Fibroblast of villous mesenchyme (primary cell): Measurements from ENCODE around the gene ZFYVE1. TPM values are rescaled to one million over a fixed set of nuclear protein-coding genes. Genes with fewer than 3 reads are reported as not detected.

Source experiments
- DNase-seq: peaks from one replicate; pipeline ENCODE4 v3.0.0-alpha.2; 2010; ENCODE audit warnings: low read depth
- H3K4me3 ChIP-seq: 2 replicates; pipeline ENCODE4 v1.5.1; 2011; ENCODE audit warnings: low read depth, mild to moderate bottlenecking, low read length
- CTCF ChIP-seq: IDR thresholded peaks from 2 replicates; pipeline ENCODE4 v1.5.1; 2012; ENCODE audit warnings: low read depth, mild to moderate bottlenecking, low read length; ENCODE audit not compliant: insufficient read depth
- total RNA-seq: library from RNA; depleted of rRNA; stranded (reverse); fragments of >200 nt; gene quantifications from 2 replicates; pipeline ENCODE4 v1.2.3, GENCODE V29; 2012

ZFYVE1 gene
- 20.3 and 21.6 TPM in 2 replicates for total RNA-seq

GRCh38 chr14:73026845-73027542, at the start of gene ZFYVE1:
TSS of gene ZFYVE1 (minus strand) at chr14:73027106. CDS start at chr14:73024508, 2,598 bp downstream.
- TF ChIP-seq CTCF = no peak
- peak within 1 kb of the TSS; percentile 69 for H3K4me3 ChIP-seq
- DNase-seq = peak; percentile 98

GRCh38 chr14:73069585-73069984, 42.7 kb upstream of the ZFYVE1 start:
- TF ChIP-seq CTCF = no peak

GRCh38 chr14:73058922-73059673, 32.2 kb upstream of the ZFYVE1 start:
- TF ChIP-seq CTCF = no peak

More at GRCh38 chr14:73069585-73069984, 42.7 kb upstream of the ZFYVE1 start:
- H3K4me3 ChIP-seq = no peak overlapping the region
- no peak for DNase-seq

GRCh38 chr14:73058224-73058921, 31.5 kb upstream of the ZFYVE1 start, which contains the start of gene RBM25:
TSS of gene RBM25 (plus strand) at chr14:73058534. CDS start at chr14:73071642, 13,108 bp downstream.
- TF ChIP-seq CTCF = no peak

More at GRCh38 chr14:73058922-73059673, 32.2 kb upstream of the ZFYVE1 start:
- peak; percentile 75 for DNase-seq
- peak overlapping the region; percentile 94 for H3K4me3 ChIP-seq

GRCh38 chr14:73057944-73058223, 31.0 kb upstream of the ZFYVE1 start:
- peak overlapping the region; percentile 94 for H3K4me3 ChIP-seq
- no peak for TF ChIP-seq CTCF
- no peak for DNase-seq

More at GRCh38 chr14:73058224-73058921, 31.5 kb upstream of the ZFYVE1 start, which contains the start of gene RBM25:
- peak; percentile 99 for DNase-seq
- peak within 1 kb of the TSS; percentile 94 for H3K4me3 ChIP-seq

- no peak overlapping the region for H3K4me3 ChIP-seq
- TF ChIP-seq CTCF = no peak
- no peak for DNase-seq
Observed at GRCh38 chr14:73055251-73055650, 28.3 kb upstream of the ZFYVE1 start.
